ENCODE data around the gene MFSD11.
"Not testable (repeated sequence)": the region's sequence is repeated elsewhere in the genome, so short reads cannot be mapped to it uniquely, and the experiment has no call there.

Gene MFSD11

DNA sequence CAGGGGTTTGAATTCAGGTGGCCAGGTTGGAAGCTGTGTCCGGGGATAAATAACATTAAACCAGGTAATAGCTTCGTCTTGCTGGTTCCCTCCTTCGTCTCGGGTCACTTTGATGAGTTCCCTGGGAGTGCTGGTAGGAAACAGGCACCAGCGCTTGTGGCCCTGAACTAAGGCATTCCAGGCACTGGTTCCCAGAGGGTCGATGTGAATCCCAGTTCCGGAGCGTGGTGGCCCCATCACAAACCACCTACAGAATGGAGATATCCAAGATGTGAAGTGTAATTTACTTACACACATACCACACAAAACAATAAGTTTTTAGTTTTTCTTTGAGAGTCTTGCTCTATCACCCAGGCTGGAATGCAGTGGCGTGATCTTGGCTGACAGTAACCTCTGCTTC is 14.1 kb upstream of the MFSD11 start:
- DNase-seq (ENCODE audit: low read depth), result no peak
- TF ChIP-seq, protein P1, sequence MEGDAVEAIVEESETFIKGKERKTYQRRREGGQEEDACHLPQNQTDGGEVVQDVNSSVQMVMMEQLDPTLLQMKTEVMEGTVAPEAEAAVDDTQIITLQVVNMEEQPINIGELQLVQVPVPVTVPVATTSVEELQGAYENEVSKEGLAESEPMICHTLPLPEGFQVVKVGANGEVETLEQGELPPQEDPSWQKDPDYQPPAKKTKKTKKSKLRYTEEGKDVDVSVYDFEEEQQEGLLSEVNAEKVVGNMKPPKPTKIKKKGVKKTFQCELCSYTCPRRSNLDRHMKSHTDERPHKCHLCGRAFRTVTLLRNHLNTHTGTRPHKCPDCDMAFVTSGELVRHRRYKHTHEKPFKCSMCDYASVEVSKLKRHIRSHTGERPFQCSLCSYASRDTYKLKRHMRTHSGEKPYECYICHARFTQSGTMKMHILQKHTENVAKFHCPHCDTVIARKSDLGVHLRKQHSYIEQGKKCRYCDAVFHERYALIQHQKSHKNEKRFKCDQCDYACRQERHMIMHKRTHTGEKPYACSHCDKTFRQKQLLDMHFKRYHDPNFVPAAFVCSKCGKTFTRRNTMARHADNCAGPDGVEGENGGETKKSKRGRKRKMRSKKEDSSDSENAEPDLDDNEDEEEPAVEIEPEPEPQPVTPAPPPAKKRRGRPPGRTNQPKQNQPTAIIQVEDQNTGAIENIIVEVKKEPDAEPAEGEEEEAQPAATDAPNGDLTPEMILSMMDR (conservative IDR thresholded peaks at IDR 0.05; ENCODE audit: control insufficient read depth, insufficient read depth, low read depth, low read length), result no peak
- no peak overlapping the region for H3K4me3 ChIP-seq (ENCODE audit: control insufficient read depth, low read depth, low read length)

DNA sequence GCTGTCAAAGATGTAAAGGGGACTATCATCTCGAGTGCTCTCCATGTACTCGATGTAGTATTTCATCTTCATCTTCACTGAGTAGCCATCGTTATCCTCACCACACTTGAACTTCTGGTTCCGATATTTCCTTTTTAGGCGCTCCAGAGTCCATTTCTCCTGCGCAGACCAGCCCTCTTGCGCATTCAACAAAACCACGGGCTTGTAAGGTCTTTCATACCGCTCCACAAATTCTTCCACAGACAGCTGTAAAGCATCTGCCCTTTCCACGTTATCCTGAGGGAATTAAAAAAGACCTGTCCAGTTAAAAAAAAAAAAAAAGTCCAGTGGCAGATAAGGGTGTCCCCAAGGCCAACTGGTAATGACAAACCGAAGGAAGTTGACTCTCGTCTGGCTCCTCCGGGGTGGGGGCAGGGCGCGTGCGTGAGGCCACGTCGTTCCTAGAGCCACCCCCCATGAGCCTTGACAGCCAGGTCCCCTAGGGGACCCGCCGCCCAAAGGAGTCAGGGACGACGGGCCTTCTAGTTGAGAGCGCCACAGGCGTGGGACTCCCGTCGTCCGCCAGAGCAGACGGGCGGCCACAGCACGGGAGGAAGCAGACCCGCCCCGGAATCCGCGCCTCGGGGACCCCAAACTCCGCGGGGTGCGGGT is 12.2 kb upstream of the MFSD11 start:
- no peak for DNase-seq (ENCODE audit: low read depth)
- peak overlapping the region; percentile 85 for H3K4me3 ChIP-seq (ENCODE audit: control insufficient read depth, low read depth, low read length)
- TF ChIP-seq, protein P1 (conservative IDR thresholded peaks at IDR 0.05; ENCODE audit: control insufficient read depth, insufficient read depth, low read depth, low read length), result no peak

DNA sequence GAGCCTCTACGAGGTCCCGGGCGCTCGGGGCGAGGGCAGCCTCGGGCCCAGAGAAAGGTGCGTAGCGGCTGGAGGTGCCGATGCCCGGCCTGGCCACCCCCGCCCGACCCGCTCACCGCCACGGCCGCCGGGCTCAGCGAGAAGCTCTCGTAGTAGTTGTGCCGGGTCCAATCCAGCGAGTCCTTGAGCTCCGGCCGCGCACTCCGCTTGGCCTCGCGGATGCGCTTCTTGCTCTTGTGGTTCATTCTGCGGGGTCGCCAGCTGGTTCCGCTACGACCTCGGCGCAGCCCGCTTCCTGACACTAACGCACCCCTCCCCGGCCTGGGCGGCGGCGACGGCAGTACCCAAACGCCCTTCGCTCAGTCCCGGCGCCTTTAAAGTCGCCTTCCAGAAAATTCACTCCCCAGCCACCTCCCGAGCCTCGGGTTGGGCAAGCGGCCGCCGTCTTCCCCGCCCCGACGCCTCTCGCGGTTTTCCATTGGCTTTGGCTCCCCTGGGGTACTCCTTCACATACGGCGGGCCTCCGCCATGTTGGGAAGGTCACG is 11.6 kb upstream of the MFSD11 start, which contains the start of gene JMJD6:
TSS of gene JMJD6 (minus strand) at position 376 of the 545 bp plus-strand sequence. CDS start at position 245, 131 bp downstream.
- DNase-seq (ENCODE audit: low read depth), result peak; percentile 94
- peak within 1 kb of the TSS; percentile 85 for H3K4me3 ChIP-seq (ENCODE audit: control insufficient read depth, low read depth, low read length)
- TF ChIP-seq, protein P1 (conservative IDR thresholded peaks at IDR 0.05; ENCODE audit: control insufficient read depth, insufficient read depth, low read depth, low read length), result no peak

DNA sequence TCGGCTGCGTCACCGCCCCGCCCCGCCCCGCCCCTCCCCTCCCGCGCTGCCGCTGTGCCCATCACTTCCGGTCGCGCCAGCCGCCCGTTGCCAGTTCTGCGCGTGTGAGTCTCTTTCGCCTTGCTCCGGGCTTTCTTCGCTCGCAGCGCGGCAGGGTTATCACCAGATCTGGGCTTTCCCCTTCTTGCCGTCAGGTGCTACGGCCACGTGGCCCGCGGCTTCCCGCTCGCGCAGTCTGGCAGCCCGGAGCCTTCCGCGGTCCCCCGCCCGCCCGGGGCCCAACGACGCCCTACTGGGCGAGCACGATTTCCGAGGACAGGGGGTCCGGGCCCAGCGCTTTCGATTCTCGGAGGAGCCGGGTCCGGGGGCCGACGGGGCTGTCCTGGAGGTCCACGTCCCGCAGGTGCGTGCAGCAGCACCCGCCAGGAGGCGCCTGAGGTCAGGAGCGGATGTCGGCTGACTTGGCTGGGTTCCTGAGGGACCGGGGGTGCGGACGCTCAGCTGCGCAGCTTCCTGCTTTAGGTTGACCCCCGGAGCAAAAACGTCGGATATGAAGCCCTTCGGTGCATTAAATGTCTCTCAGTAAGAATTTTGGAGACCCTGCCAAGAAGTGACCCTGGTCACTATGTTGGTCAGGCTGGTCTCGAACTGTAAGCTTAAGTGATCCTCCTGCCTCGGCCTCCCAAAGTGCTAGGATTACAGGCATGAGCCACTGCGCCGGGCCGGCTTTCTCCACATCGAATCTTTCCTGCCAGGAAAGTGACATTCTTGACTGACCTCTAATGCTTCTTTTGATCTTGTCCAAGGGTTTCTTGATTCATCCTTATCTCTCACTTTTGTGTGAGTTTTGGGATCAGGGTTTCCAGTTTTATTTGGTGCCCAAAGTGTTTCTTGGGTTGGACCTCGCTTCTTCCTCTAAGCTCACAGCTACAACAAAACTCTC is 10.9 kb upstream of the MFSD11 start, which contains the start of gene METTL23:
TSS of gene METTL23 (plus strand) at position 64 of the 943 bp plus-strand sequence. CDS start 2,872 bp downstream, outside the sequence.
- peak; percentile 76 for DNase-seq (ENCODE audit: low read depth)
- TF ChIP-seq, protein P1 (conservative IDR thresholded peaks at IDR 0.05; ENCODE audit: control insufficient read depth, insufficient read depth, low read depth, low read length), result peak; percentile 56
- H3K4me3 ChIP-seq (ENCODE audit: control insufficient read depth, low read depth, low read length), result peak within 1 kb of the TSS; percentile 85

DNA sequence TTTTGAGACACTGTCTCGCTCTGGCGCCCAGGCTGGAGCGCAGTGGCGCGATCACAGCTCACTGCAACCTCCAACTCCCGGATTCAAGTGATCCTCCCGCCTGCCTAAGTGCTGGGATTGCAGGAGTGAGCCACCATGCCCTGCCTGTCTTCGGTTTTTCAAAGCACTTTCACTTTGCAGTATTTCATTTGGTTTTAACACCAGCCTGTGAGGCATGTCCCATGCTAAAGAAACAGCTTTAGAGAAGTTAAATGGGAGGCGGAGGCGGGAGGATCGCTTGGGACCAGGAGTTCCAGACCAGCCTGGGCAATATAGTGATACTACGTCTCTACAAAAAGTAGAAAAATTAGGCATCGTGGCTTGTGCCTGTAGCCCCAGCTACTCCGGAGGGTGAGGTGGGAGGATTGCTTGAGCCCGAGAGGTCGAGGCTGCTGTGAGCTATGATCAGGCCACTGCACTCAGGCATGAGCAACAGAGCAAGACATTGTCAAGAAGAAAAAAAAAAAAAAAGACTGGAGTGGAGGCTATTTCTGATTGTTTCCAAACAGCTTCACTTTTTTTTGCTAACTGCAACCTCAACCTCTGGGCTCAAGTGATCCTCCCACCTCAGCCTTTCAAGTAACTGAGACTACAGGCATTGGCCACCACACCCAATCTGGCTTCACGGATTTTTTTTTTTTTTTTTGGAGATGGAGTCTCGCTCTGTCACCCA is 10.0 kb upstream of the MFSD11 start:
- H3K4me3 ChIP-seq (ENCODE audit: control insufficient read depth, low read depth, low read length), result peak overlapping the region; percentile 85
- DNase-seq (ENCODE audit: low read depth), result no peak
- TF ChIP-seq, protein P1 (conservative IDR thresholded peaks at IDR 0.05; ENCODE audit: control insufficient read depth, insufficient read depth, low read depth, low read length), result no peak

DNA sequence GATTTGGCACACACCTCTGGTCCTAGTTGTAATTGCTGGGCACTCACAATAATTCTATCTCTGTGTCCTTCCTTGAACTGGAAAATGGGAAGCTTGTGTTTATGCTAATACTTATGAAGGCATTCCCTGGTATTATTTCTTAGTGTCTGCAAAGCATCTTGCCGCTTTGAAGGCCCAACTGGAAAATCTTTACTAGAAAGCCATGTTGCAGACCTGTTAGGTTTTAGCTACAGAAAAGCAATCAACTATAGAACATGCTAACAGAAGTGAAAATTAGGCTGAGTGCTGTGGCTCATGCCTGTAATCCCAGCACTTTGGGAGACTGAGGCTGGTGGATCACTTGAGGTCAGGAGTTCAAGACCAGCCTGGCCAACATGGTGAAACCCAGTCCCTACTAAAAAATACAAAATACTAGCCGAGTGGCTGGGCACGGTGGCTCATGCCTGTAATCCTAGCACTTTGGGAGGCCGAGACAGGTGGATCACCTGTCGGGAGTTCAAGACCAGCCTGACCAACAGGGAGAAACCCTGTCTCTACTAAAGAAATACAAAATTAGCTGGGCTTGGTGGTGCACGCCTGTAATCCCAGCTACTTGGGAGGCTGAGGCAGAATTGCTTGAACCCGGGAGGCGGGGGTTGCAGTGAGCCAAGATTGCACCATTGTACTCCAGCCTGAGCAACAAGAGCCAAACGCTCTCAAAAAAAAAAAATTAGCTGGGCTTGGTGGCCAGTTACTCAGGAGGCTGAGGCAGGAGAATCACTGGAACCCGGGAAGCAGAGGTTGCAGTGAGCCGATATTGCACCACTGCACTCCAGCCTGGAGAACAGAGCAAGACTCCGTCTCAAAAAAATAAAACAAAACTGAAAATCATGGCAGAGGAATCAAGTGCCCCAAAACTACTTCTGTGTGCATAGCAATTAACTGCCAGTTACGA is 5.9 kb upstream of the MFSD11 start:
- DNase-seq (ENCODE audit: low read depth); H3K4me3 ChIP-seq (ENCODE audit: control insufficient read depth, low read depth, low read length): not testable (repeated sequence)
